GM12872 (cell line): ENCODE results near the gene LCORL.

Experiments used
- TF ChIP-seq, protein P1 (sequence below): IDR thresholded peaks from 3 replicates; pipeline ENCODE4 v1.5.1; 2011; ENCODE audit warnings: low read depth, mild to moderate bottlenecking, low read length, moderate library complexity; ENCODE audit not compliant: insufficient read depth

LCORL gene

DNA sequence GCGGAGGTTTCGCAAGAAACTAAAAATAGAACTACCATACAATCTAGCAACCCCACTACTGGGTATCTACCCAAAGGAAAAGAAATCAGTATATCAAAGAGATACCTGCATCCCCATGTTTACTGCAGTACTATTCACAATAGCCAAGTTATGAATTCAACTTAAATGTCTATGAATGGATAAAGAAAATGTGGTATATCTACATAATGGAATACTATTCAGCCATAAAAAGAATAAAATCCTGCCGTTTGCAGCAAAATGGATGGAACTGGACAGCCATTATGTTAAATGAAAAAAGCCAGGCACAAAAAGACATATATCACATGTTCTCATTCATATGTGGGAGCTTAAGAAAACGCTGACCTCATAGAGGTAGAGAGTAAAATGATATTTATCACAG lies 65.3 kb downstream of the LCORL start:
- TF ChIP-seq, protein P1, sequence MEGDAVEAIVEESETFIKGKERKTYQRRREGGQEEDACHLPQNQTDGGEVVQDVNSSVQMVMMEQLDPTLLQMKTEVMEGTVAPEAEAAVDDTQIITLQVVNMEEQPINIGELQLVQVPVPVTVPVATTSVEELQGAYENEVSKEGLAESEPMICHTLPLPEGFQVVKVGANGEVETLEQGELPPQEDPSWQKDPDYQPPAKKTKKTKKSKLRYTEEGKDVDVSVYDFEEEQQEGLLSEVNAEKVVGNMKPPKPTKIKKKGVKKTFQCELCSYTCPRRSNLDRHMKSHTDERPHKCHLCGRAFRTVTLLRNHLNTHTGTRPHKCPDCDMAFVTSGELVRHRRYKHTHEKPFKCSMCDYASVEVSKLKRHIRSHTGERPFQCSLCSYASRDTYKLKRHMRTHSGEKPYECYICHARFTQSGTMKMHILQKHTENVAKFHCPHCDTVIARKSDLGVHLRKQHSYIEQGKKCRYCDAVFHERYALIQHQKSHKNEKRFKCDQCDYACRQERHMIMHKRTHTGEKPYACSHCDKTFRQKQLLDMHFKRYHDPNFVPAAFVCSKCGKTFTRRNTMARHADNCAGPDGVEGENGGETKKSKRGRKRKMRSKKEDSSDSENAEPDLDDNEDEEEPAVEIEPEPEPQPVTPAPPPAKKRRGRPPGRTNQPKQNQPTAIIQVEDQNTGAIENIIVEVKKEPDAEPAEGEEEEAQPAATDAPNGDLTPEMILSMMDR, result no peak

DNA sequence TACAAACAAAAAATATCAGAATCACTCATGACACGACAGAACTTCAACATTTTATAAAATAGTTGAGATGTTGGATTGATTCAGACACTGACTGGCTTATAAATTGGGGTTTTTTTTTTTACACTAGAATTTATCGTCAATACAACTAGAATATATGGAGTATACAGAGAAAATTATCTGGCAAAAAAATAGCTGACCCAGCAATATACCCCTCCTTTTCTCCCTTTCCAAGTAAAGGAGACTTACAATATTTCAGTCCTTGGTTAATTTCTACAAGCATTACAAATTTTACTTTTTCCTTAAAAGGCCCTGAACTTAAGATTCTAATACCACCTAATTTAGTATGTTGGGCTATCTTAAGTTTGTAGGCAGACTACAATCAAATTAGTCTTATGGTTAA lies 76.3 kb downstream of the LCORL start:
- TF ChIP-seq, protein P1, result no peak

DNA sequence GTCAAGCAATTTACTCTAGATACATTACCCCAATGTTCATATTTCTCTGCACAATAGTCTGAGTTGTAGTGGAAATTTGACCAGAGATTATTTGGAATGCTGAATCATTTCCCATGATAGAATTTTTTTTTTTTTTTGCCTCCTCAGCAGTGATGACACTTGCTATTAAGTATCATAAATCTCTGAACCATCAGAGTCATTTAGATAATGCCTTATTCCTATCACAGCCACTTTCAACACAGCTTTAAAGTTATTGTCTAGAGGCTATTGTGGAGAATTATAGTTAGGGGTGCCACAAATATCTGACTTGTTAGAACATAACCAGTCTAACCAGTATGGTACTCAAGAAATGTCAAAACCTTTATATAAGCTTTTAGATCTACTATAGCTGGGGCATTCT lies 79.8 kb downstream of the LCORL start:
- TF ChIP-seq, protein P1, result no peak

DNA sequence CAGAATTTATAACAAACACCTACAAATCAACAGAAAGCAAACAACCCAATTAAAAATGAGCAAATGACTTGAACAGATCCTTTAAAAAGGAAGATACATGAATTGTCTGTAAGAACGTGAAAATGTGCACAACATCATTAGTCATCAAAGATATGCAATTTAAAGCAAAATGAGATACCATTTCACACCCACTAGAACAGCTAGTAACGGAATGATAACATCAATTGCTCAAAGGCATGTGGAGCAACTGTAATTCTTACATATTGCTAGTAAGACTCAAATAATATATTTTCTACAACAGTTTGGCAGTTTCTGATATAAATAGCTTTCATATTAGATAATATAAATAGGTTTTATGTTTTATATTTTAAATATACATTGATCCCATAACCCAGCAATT lies 82.5 kb downstream of the LCORL start:
- TF ChIP-seq, protein P1, result no peak

DNA sequence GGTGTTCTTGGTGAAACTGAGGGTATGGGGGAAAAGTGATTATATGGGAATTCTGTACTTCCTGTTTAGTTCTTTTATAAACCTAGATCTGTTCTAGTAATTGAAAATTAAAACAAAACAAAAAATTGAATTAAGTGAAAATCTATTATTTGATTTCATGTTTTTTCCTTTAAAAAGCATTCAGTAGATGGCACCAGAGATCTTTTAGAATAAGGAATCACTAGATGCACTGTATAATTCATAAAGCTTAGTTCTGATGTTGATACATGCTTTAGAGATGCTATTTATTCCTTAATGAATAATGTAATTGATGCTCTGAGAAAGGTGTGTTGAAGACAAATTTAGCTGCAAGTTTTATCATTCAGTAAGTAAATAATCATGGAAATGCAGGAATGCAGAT lies 87.3 kb downstream of the LCORL start:
- TF ChIP-seq, protein P1, result no peak

DNA sequence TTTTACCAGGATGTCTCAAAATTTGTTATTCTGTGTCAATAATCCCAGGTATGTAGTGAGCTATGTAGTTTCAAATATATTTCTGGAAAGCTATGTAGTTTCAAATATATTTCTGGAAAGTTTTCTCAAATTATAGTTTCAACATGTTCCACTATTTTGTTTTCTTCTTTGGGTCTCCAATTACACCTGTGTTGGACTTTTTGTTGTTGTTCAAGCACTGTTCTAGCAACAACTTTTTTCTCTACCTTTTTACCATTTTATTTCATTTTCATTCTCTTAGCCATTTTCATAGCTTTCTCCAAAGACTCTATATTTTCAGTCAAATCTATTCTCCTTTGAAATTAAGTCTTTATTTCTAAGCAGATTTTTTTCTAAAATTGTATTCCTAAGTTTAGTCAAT lies 88.4 kb downstream of the LCORL start:
- TF ChIP-seq, protein P1, result no peak

DNA sequence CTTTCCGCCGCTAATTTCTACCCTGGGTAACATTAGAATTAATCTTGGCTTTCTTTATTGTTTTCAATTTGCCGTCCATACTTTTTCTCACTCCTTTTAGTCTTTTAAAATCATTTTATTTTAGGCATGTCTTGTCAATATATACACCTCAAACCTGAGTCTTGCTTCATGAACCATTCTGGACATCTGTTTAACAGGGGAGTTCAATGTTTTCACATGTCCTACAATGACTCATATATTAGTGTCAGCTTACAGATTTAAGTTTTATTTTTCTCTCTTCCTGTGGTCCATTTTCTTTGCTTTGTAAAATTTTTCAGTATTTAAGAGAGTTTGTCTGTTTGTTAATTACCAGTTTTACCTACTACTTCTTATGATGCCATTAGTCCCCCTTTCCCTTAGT lies 89.5 kb downstream of the LCORL start:
- TF ChIP-seq, protein P1, result no peak

DNA sequence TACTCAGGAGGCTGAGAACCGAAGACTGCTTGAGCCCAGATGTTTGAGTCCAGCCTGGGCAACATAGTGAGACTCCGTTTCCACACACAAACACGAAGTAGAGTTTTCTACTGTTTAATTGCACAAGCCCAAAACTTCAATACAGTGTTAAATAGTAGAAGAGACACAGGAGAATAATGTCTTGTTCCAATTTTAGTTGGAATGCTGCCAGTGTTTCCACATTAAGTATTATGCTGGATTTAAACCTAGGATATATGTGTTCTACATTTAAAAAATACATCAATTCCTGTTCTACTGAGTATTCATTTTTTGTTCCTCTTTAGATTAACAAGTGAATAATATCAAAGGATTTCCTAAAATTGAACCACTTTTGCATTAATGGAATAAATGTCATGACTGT lies 91.3 kb downstream of the LCORL start:
- TF ChIP-seq, protein P1, result no peak
